HG03575 (cell line): ENCODE measurements around the gene CAMTA1.

Experiments
- ATAC-seq: cut with Tn5 transposase; IDR thresholded peaks from one replicate; pipeline ENCODE4 v1.9.1; 2021; ENCODE audit not compliant: unreplicated experiment, insufficient number of reproducible peaks, low FRiP score; ENCODE audit errors: extremely low read depth

Gene CAMTA1

GRCh38 chr1:7334475-7335035 lies 549.3 kb downstream of the CAMTA1 start:
- no peak for ATAC-seq

- no peak for ATAC-seq
Measured at GRCh38 chr1:7335224-7335879, 550.1 kb downstream of the CAMTA1 start.

- no peak for ATAC-seq
Measured at GRCh38 chr1:7338439-7338838, 553.2 kb downstream of the CAMTA1 start.

GRCh38 chr1:7339014-7339413 lies 553.8 kb downstream of the CAMTA1 start:
- no peak for ATAC-seq

GRCh38 chr1:7339953-7340352 lies 554.7 kb downstream of the CAMTA1 start:
- ATAC-seq: no peak

- ATAC-seq: no peak
Measured at GRCh38 chr1:7341145-7341905, 556.1 kb downstream of the CAMTA1 start.

GRCh38 chr1:7343882-7344281 lies 558.6 kb downstream of the CAMTA1 start:
- no peak for ATAC-seq

GRCh38 chr1:7344299-7344698 lies 559.0 kb downstream of the CAMTA1 start:
- ATAC-seq: no peak

GRCh38 chr1:7345516-7345915 lies 560.3 kb downstream of the CAMTA1 start:
- no peak for ATAC-seq

- no peak for ATAC-seq
Measured at GRCh38 chr1:7346070-7346596, 560.9 kb downstream of the CAMTA1 start.

- no peak for ATAC-seq
Measured at GRCh38 chr1:7346600-7347570, 561.6 kb downstream of the CAMTA1 start.

GRCh38 chr1:7348073-7348472 lies 562.8 kb downstream of the CAMTA1 start:
- ATAC-seq: no peak

GRCh38 chr1:7348580-7348979 lies 563.3 kb downstream of the CAMTA1 start:
- ATAC-seq: no peak

GRCh38 chr1:7350804-7351203 lies 565.5 kb downstream of the CAMTA1 start:
- no peak for ATAC-seq

GRCh38 chr1:7351649-7352048 lies 566.4 kb downstream of the CAMTA1 start:
- no peak for ATAC-seq

GRCh38 chr1:7352364-7352763 lies 567.1 kb downstream of the CAMTA1 start:
- ATAC-seq: no peak

GRCh38 chr1:7352974-7353373 lies 567.7 kb downstream of the CAMTA1 start:
- no peak for ATAC-seq

GRCh38 chr1:7355646-7356045 lies 570.4 kb downstream of the CAMTA1 start:
- no peak for ATAC-seq

GRCh38 chr1:7356079-7356478 lies 570.8 kb downstream of the CAMTA1 start:
- ATAC-seq: no peak
